Neural progenitor cell (in vitro differentiated cells): Measurements from ENCODE around the gene MINDY4. TPM values are rescaled to one million over a fixed set of nuclear protein-coding genes. Genes with fewer than 3 reads are reported as not detected.

ENCODE experiments used
- DNase-seq: peaks from one replicate; pipeline ENCODE4 v3.0.0-alpha.2; 2016; ENCODE audit warnings: low spot score
- H2AFZ ChIP-seq: fragments of 200-600 bp; sonication (generic); replicated peaks from 2 replicates; pipeline ENCODE4 v1.6.1; 2016; ENCODE audit warnings: antibody characterized with exemption
- H3F3A ChIP-seq: fragments of 200-600 bp; sonication (generic); 2 replicates; pipeline ENCODE4 v1.6.1; 2016; ENCODE audit warnings: antibody characterized with exemption, low read depth
- H3K27ac ChIP-seq: fragments of 200-600 bp; sonication (generic); 2 replicates; pipeline ENCODE4 v1.5.1; 2016; ENCODE audit warnings: mild to moderate bottlenecking
- H3K27me3 ChIP-seq: fragments of 200-600 bp; sonication (generic); 2 replicates; pipeline ENCODE4 v1.6.1; 2016; ENCODE audit warnings: mild to moderate bottlenecking, moderate library complexity
- H3K36me3 ChIP-seq: fragments of 200-600 bp; sonication (generic); 2 replicates; pipeline ENCODE4 v1.5.1; 2016
- H3K4me1 ChIP-seq: fragments of 200-600 bp; sonication (generic); 2 replicates; pipeline ENCODE4 v1.6.1; 2016; ENCODE audit warnings: mixed run types
- H3K4me2 ChIP-seq: fragments of 200-600 bp; sonication (generic); 2 replicates; pipeline ENCODE4 v1.6.1; 2016
- H3K4me3 ChIP-seq: fragments of 200-600 bp; sonication (generic); 2 replicates; pipeline ENCODE4 v1.5.1; 2016
- H3K79me2 ChIP-seq: fragments of 200-600 bp; sonication (generic); 2 replicates; pipeline ENCODE4 v1.6.1; 2016; ENCODE audit warnings: low read depth
- H3K9ac ChIP-seq: fragments of 200-600 bp; sonication (generic); 2 replicates; pipeline ENCODE4 v1.6.1; 2016
- H3K9me3 ChIP-seq: fragments of 200-600 bp; sonication (generic); 2 replicates; pipeline ENCODE4 v1.5.1; 2016; ENCODE audit warnings: low read depth
- H4K20me1 ChIP-seq: fragments of 200-600 bp; sonication (generic); 2 replicates; pipeline ENCODE4 v1.6.1; 2016; ENCODE audit warnings: low read depth
- H3K27ac Mint-ChIP-seq: 3 replicates; pipeline ENCODE4 v1.8.0; 2021; ENCODE audit warnings: mixed read lengths
- H3K27me3 Mint-ChIP-seq: 2 replicates; pipeline ENCODE4 v1.8.0; 2022; ENCODE audit warnings: low read depth, mild to moderate bottlenecking, inconsistent platforms, moderate library complexity, mixed read lengths; ENCODE audit not compliant: insufficient read depth
- H3K36me3 Mint-ChIP-seq: 3 replicates; pipeline ENCODE4 v1.8.0; 2021; ENCODE audit warnings: mixed read lengths
- H3K4me1 Mint-ChIP-seq: 3 replicates; pipeline ENCODE4 v1.8.0; 2021; ENCODE audit warnings: mixed read lengths
- H3K4me3 Mint-ChIP-seq: 3 replicates; pipeline ENCODE4 v1.8.0; 2021; ENCODE audit warnings: mild to moderate bottlenecking, moderate library complexity, mixed read lengths
- H3K9me3 Mint-ChIP-seq: 3 replicates; pipeline ENCODE4 v1.8.0; 2020; ENCODE audit warnings: mixed read lengths
- EZH2 ChIP-seq: fragments of 200-600 bp; sonication (generic); IDR thresholded peaks from 2 replicates; pipeline ENCODE4 v1.6.1; 2017; ENCODE audit warnings: antibody characterized with exemption, mild to moderate bottlenecking, moderate library complexity
- EZH2phosphoT487 ChIP-seq: fragments of 200-600 bp; sonication (generic); IDR thresholded peaks from 2 replicates; pipeline ENCODE4 v1.6.1; 2017; ENCODE audit warnings: antibody characterized with exemption
- total RNA-seq: library from RNA; depleted of rRNA; stranded (reverse); fragments of >200 nt; gene quantifications from 2 replicates; pipeline ENCODE4 v1.2.3, GENCODE V29; 2015; ENCODE audit warnings: low replicate concordance
- TF ChIP-seq, protein P1 (sequence below): fragments of 200-600 bp; sonication (generic); IDR thresholded peaks from 2 replicates; pipeline ENCODE4 v1.5.1; 2017; ENCODE audit warnings: antibody characterized with exemption, mild to moderate bottlenecking

Gene MINDY4
- total RNA-seq, 1 donor from 2014 or later = 5.9 TPM

DNA sequence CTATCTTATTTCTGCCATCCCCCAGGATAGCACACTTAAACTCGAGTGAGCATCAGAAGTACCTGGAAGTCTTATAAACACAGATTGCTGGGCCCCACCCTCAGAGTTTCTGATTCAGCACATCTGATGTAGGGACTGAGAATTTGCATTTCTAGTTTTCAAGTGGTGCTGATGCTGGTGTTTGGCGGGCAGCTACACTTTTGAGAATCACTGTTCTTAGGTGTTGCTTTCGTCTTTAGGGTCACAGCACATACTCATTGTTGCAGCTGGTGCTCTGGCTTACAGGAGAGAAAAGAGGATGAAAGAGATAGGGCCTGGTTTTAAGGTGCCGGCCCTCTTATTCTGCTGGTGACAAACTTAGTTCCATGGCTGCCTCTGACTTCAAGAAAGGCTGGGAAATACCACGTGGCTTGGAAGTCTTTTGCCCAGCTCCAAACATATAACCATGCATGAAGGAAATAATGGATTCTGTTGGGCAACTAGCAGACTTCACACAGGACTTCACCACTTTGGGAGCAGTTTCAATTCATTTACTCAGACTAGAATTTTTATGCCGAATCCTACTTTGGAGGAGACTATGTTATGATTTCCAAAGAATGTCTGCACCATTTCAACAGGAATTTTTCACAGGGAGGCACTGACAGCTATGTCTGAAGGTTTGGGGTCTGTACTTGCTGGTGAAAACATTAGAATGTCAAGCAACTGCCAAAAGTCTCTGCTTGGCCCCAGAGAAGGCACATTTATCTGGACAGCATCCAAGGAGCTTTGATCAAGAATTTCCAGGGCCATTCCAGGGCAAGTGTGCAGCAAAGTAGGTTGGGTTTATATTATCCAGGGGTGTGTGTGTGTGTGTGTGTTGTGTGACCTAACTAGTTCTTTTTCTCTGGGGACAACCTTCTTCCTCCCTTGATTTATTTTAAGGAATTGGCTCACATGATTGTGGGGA is 6.9 kb upstream of the MINDY4 start:
- no peak for DNase-seq
- no peaks in the 10 kb centered on the region for H3K9me3 ChIP-seq
- Mint-ChIP-seq H3K27ac (no peak overlapping the region), H3K36me3 (no peaks in the 10 kb centered on the region), H3K27me3 (peaks cover 8% of the 10 kb centered on the region), H3K4me3 (no peak overlapping the region), H3K4me1 (no peaks in the 10 kb centered on the region), H3K9me3 (no peaks in the 10 kb centered on the region)
- H3K4me1 ChIP-seq = no peaks in the 10 kb centered on the region
- H3K27me3 ChIP-seq = no peaks in the 10 kb centered on the region
- H2AFZ ChIP-seq = no peak overlapping the region
- TF ChIP-seq, protein P1, sequence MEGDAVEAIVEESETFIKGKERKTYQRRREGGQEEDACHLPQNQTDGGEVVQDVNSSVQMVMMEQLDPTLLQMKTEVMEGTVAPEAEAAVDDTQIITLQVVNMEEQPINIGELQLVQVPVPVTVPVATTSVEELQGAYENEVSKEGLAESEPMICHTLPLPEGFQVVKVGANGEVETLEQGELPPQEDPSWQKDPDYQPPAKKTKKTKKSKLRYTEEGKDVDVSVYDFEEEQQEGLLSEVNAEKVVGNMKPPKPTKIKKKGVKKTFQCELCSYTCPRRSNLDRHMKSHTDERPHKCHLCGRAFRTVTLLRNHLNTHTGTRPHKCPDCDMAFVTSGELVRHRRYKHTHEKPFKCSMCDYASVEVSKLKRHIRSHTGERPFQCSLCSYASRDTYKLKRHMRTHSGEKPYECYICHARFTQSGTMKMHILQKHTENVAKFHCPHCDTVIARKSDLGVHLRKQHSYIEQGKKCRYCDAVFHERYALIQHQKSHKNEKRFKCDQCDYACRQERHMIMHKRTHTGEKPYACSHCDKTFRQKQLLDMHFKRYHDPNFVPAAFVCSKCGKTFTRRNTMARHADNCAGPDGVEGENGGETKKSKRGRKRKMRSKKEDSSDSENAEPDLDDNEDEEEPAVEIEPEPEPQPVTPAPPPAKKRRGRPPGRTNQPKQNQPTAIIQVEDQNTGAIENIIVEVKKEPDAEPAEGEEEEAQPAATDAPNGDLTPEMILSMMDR = no peak
- TF ChIP-seq EZH2 = no peak
- TF ChIP-seq EZH2phosphoT487 = no peak
- no peaks in the 10 kb centered on the region for H3K79me2 ChIP-seq
- no peak overlapping the region for H3K4me2 ChIP-seq
- H3K4me3 ChIP-seq = no peak overlapping the region
- H3K27ac ChIP-seq = no peak overlapping the region
- no peaks in the 10 kb centered on the region for H3K36me3 ChIP-seq
- no peaks in the 10 kb centered on the region for H3F3A ChIP-seq
- H3K9ac ChIP-seq = no peak overlapping the region
- no peaks in the 10 kb centered on the region for H4K20me1 ChIP-seq

DNA sequence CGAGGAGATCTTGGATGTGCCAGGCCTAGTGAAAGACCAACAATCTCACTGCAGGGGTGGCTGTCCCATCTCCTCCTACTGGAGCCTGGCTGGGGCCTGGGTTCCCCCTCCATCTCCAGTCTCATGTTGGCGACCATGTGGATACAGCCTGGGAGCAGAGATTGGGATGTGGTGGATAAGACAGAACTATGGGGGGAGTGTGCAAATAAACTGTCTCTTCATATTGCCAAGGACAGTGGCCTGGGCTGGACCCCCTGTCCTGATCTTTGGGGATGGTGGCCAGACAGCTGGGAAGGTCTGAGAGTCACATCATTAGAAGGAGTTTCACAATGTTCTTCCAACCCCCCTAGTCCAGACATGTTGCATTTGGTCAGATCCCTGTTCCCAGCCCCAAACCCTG is 5.8 kb upstream of the MINDY4 start:
- Histone ChIP-seq H3K4me1 (no peaks in the 10 kb centered on the region), H3K27me3 (no peaks in the 10 kb centered on the region), H3K4me3 (no peak overlapping the region), H2AFZ (no peak overlapping the region), H3K9ac (no peak overlapping the region), H3K27ac (no peak overlapping the region), H3K79me2 (no peaks in the 10 kb centered on the region), H4K20me1 (no peaks in the 10 kb centered on the region), H3K36me3 (no peaks in the 10 kb centered on the region), H3K9me3 (no peaks in the 10 kb centered on the region), H3K4me2 (no peak overlapping the region), H3F3A (no peaks in the 10 kb centered on the region)
- no peaks in the 10 kb centered on the region for H3K36me3 Mint-ChIP-seq
- DNase-seq = no peak
- peaks cover 2% of the 10 kb centered on the region for H3K4me1 Mint-ChIP-seq
- no peaks in the 10 kb centered on the region for H3K9me3 Mint-ChIP-seq
- H3K27ac Mint-ChIP-seq = no peak overlapping the region
- TF ChIP-seq, protein P1 = no peak
- TF ChIP-seq EZH2 = no peak
- no peak for TF ChIP-seq EZH2phosphoT487
- no peak overlapping the region for H3K4me3 Mint-ChIP-seq
- peaks cover 5% of the 10 kb centered on the region for H3K27me3 Mint-ChIP-seq

DNA sequence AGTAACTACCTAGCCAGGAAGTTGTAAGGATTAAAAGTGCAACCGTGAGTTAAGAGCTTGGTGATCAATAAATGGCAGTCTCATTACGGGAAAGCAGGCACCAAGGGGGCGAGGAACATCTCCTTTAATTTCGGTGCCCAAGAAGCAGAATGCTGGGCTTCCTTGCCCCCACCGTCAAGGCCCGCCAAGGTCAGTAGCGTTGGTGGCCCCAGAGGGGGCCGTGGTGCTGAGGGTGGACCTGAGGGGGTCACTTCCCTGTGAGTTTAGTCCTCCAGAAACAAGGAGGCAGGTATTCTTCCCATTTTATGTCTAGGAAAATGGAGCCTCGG is 408 bp upstream of the MINDY4 start:
- H3K27ac Mint-ChIP-seq = peak overlapping the region; percentile 50
- H3K9me3 Mint-ChIP-seq = no peaks in the 10 kb centered on the region
- peak overlapping the region; percentile 84 for H3K4me3 ChIP-seq
- TF ChIP-seq, protein P1 = no peak
- TF ChIP-seq EZH2phosphoT487 = no peak
- TF ChIP-seq EZH2 = no peak
- H3K27ac ChIP-seq = no peak overlapping the region
- no peaks in the 10 kb centered on the region for H3K9me3 ChIP-seq
- no peaks in the 10 kb centered on the region for H3K36me3 ChIP-seq
- no peaks in the 10 kb centered on the region for H3K27me3 ChIP-seq
- peaks cover 3% of the 10 kb centered on the region for H3K27me3 Mint-ChIP-seq
- peak overlapping the region; percentile 96 for H3K4me3 Mint-ChIP-seq
- peaks cover 12% of the 10 kb centered on the region for H3K79me2 ChIP-seq
- no peaks in the 10 kb centered on the region for H3K36me3 Mint-ChIP-seq
- peaks cover 13% of the 10 kb centered on the region for H3K4me1 Mint-ChIP-seq
- peak overlapping the region; percentile 90 for H2AFZ ChIP-seq
- no peaks in the 10 kb centered on the region for H3F3A ChIP-seq
- peak overlapping the region; percentile 78 for H3K4me2 ChIP-seq
- peaks cover 3% of the 10 kb centered on the region for H3K4me1 ChIP-seq
- DNase-seq = no peak
- no peak overlapping the region for H3K9ac ChIP-seq
- H4K20me1 ChIP-seq = no peaks in the 10 kb centered on the region
